Measurements from ENCODE around the gene DLGAP4.
A peak's percentile ranks its signal among the peaks of the same experiment; 100 is the strongest.

The DLGAP4 gene

DNA sequence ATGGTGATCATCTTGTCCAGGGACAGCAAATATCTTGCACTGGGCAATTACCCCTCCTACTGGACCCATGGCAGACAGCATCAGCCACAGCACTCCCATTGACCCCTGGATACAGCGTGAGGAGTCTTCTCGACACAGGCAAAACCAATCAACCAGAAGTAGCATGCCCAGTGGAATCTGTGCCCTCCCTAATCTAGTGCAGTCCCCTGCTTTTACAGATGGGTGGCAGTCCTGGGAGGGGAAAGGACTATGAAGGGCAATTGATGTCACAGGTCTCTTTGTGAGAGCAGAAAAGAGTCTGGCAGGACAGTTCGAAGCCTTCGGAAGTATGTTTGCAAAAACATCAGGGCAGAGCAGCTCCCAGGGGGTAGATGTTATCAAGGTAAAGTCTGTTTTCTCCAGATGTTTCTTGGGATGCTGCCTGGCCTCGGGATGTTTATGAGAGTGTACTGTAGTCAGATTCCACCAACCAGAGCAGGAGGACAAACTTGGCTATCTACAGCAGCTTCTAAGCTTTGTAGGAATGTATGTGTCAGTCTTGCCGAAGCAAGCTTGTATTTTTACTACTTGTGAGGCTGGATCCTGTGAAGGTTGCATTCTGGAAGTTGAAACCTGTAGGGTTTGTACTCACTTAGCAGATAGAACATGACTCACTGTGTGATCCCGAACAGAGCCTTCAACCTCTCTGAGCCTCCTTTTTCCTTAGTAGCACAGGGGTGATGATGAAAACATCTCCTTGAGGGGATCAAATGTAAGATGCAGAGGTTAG is 172.2 kb downstream of the DLGAP4 start:
- DNase-seq (ENCODE audit: low read depth): peak; percentile 88

DNA sequence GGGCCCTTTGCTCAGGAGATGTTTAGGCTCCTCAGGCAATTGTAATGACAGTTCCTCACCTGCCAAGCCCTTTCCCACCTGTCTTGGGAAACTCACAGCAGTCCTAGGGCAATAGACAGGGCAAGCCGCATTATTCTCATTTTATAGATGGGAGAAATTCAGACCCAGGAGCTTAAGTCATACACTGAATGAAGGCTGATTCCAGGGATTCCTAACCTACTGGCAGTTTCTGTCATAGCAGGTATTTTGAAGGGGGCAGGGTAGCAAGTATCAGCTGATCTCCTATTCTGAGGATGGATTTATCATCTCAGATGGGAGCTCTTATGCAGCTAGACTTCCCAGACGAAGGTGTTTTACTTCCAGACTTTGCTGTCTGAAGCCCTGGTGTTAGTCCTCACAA is 173.8 kb downstream of the DLGAP4 start:
- DNase-seq (ENCODE audit: low read depth): no peak

DNA sequence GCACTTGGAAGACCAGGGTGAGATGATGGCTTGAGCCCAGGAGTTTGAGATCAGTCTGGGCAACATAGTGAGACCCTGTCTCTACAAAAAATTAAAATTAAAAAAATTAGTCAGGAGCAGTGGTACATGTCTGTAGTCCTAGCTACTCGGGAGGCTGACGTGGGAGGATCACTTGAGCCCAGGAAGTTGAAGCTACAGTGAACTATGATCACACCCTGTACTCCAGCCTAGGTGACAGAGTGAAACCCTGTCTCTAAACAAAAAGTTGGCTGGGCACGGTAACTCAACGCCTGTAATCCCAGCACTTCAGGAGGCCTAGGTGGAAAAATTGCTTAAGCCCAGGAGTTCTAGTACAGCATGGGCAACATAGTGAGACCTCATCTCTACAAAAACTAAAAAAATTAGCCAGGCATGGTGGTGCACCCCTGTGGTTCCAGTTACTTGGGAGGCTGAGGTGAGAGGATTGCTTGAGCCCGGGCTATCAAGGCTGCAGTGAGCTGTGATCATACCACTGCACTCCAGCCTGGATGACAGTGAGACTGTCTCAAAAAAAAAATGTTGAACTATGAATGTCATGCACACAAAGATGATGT is 174.4 kb downstream of the DLGAP4 start:
- no peak for DNase-seq (ENCODE audit: low read depth)

DNA sequence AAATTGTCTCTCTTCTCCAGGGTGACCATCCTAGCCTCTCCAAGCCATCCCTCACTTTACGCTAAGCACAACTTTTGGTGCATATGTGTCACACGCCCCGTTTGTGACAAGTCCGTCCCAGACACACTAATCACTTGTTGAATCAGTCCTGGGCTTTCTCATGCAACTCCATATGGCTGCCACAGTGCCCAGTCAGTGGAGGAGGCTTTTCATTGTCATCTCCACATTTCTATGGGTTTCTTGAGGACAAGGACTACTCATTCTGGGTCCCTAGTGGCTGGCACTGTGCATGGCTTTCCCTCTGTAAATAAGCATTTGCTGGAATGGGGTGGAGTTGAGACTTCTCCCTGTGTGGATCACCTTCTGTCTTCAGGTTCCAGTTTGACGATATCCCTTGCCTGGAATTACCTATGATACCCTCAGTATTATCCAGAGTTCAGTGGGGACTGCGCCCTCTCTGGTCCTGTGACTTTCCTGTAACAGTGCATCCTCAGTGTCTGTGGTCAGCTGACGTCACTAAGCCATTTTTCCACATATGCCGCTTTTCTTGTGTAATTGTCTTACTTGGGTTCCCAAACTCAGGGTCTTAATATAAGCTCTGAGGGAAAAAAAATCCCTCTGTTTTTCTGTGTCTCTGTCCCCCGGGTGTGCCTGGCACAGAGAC is 175.4 kb downstream of the DLGAP4 start:
- no peak for DNase-seq (ENCODE audit: low read depth)

DNA sequence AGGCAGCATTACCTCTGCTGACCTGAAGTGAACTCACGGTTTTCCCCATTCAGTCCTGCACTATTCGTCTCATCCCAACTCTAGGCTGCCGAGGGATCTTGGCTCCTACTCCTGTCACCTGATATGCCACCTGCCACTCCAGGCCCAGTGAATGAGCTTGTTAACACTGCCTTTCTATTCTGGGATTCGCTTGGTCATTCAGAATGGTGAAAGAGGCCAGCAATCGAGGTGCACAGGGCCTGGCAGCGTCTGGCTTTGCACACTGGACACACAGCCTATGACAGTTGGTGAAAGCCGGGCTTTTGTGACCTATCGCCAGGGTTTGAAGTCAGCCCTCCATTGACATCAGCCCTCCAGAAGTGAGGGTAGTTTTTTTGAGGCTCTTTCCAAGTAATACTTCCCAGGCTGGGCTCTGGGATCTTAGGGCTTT is 175.9 kb downstream of the DLGAP4 start:
- DNase-seq (ENCODE audit: low read depth): no peak

DNA sequence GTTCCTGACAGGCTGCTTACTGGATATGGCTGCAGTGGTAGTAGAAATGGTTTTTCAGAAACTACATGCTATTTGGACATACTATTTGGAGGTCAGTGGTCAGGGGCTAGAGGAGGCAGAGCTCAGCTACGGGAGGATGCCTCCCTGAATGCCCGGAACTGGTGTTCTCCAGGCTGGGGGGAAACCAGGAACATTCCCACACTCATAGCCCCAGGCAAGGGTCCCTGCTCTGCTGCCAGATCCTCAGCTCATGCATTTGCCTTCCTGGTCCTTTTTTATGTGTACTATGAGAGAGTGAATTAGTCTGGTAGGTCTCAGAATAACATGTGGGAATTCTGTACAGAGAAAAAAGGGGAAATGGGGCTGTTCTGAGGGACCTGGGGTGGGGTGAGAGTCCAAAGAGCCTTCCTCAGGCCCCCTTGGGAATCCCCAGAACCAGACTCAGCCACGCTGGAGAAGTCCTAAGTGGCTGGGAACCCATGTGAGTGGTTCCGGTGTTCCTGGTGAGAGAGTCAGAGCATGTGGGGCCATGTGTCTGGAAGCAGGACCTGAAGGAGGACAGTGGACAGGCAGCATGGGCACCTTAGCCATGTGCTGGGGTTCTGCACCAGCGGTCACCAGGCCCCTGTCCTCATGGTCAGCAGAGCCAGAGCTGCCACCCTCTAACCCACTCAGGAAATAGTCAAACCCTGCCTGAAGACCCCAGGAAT is 177.2 kb downstream of the DLGAP4 start:
- DNase-seq (ENCODE audit: low read depth): no peak

DNA sequence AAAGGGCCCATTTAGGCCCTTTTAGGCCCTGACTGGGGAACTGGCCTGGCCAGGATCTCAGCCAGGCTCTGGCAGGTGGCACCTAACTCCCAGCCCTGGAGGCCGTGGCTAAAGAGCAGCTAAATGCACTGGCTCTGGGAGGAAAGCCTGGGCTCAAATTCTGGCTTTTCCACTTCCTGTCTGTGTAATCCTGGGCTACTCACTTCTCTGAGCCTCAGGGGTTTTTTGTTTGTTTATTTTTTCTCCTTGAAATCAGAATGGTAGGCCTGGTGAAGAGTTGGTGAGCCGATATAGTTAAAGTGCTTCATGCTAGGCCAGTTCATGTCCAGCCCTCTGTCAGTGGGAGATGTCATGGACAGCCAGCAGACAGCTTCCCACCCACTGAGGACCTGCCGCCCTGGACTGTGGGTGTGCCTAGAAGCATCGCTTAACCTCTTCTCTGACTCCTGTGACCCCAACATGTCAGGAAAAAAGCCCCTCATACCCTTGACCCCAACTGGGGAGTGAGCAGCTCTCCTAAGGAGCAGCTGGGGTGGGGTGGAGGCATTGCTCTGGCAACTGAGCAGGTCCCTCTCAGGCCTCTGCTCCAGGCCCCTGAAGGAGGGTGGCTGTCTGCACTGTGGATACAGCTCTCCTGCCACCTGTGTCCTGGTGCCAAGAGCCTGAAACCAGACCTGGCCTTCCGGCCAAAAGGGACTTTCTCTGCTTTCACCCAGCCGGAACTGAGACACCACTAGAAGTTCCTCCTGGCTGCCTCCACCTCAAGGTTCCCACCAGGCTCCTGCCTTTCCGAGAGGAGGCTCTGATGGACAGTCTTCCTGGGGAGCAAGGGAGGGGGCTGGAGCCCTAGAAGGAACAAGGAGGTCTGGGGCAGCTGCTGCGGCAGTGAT is 178.0 kb downstream of the DLGAP4 start:
- peak; percentile 60 for DNase-seq (ENCODE audit: low read depth)

DNA sequence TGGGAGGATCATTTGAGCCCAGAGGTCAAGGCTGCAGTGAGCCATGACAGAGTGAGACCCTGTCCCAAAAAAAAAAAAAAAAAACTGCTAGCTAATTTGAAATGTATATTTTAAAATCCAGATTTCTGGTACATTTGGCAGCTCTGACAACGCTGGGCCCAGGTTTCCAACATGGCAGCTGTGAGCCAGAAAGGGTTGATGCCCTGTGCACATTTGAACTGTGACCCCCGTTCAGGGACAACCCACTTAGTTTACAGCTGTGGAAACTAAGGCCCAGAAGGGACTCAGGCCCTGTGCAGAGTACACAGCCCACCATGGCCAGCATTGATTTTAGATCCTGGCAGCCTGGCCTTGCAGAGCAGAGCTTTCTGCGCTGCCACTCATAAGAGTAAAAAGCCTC is 179.1 kb downstream of the DLGAP4 start:
- DNase-seq (ENCODE audit: low read depth): no peak

DNA sequence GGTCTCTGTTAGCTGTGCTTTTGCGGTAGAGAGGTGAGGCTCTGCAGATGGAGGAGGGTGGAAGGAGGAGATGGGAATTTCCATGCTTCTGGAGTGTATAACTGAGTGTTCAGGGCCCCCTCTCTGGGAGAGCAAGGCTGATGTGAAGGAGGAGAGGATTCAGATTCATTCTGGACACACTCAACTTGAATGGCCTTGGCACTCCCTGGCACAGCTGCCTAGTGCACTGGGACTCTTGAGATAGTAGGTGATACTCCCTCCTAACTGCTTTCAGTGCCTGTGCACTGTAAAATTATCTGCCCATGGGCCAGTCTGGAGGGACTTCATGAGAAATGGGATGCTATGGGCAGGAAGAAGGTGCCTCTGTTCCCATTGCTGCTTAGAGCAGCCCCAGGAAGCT is 180.9 kb downstream of the DLGAP4 start:
- DNase-seq (ENCODE audit: low read depth): no peak

DNA sequence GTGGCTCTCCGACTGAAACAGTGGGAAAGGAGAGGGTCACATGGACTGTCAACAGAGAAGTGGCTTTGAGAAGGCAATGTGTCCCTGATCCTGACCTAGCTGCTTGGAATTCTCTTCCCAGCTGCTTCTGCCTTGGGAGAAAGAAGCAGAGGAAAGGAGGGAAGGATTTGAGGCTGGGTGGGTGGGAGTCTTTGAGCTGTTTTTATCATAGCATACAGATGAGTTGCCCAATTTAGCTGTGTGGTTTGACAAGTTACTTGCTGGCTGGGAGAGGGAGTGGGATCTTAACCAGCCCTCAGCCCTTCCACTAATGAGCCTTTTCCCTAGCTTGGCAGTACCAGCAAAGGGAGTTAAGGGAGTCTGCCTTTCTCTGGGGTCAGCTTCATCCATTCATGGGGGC is 184.1 kb downstream of the DLGAP4 start:
- no peak for DNase-seq (ENCODE audit: low read depth)

DNA sequence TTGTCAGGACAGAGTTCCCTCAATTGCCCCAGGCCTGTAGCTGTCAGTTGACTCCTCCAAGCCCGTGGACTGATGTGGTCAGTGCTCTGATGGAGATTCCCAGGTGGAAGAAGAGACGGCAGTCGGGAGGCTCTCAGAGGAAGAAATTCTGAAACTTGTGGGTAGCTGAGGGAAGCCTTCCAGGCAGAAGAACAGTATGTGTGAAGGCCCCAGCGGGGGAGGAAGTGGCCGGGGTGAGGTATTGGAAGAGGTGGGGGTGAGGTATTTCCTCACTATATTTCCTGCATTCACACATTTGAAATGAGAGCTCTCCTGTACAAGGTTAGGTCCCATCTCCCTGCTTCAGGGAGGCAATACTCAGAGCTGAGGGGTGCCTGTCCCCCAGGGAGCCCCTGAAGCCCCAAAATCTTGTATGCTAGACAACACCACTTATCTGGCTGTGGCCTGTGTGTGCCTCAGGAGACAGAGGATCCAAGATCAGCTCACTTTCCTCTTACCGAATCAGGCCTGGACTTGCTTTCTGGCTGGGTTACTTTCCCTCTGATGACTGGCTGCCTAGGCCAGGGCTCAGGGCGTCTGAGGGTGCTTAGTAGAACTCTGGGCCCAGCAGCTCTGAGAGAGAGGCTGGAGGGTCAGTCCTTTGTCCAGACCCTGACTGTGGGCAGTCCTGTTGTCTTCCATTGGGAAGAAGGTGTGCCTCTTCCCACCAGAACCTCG is 185.9 kb downstream of the DLGAP4 start:
- peak; percentile 61 for DNase-seq (ENCODE audit: low read depth)

DNA sequence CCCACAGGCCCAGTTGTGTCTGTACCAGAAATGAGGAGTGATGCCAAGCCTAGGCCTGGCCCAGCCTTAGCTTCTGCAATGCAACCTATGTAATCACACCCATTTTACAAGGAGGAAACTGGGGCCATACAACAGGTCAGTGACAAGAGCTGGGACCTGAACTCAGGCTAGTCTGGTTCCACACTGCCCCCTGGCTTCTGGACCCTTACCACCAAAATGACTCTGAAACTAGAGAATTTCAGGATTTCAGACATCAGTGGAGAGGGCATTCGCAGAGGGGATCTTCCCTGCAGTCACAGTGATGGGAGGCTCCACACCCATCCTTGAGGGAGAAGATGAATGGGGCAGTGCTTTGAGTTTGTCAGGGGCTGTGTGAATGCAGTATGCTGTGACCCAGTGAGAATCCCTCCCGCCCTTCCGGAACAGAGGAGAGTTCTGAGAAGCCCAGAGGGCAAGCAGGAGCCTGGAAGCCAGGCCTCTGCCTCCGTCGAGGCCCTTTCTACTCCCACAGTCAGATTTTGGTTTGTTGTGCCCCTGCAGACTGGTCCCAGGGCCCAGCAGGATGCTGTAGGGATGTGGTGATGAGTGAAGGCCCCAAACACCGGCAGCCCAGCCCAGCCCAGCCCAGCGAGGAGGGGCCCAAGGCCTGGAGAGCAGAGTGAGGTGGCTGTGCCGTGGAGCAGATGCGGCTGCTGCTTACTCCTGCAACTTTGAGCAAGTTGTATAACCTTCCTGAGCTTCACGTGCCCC is 187.1 kb downstream of the DLGAP4 start:
- no peak for DNase-seq (ENCODE audit: low read depth)

DNA sequence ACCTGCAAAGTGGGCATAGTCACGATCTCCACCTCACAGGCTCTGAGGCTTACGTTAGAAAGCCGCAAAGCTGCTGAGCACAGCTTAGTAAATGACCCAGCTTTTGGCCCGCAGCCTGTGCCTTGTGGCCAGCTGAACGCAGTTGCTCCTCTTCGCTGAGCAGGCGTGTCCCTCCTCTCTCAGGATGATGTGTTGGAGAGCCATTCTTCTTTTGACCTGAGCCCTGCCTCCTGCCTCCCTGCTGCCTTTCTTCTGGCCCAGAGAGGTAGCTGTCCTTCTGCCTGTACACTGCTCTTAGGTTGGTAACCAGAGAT is 187.6 kb downstream of the DLGAP4 start:
- DNase-seq (ENCODE audit: low read depth): peak; percentile 75

DNA sequence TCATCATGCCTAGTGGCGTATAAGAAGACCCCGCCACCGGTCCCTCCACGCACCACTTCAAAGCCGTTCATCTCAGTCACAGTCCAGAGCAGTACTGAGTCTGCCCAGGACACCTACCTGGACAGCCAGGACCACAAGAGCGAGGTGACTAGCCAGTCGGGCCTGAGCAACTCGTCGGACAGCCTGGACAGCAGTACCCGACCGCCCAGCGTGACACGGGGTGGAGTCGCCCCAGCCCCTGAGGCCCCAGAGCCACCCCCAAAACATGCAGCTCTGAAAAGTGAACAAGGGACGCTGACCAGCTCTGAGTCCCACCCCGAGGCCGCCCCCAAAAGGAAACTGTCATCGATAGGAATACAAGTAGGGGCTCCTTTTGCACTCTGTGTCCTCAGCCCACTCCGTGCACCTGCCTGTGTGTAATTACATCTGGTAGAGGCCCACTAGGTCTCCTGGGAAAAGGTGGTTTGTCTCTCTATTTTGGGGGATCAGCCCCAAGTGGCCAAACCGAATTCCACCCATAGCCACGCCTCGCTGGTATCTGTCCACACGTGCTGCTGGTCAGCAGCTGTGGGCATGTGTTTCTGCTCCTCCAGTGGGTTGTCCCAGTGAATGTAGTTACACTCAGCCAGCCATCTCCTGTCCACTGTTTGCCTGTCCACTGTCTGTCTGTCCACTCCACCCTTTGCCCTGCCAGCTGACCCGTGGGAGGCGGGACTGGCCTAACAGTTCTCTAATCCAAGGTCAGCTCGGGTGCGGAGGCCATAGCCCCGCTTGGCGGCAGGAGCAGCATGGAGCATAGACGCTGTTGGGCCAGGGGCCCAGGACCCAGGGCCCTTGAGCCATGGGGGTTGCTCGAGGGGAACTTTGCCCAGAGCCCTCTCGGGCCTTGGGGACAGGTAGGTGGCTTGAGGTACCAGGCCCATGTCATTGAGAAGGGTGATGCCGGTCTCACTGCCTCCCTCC is 190.8 kb downstream of the DLGAP4 start:
- no peak for DNase-seq (ENCODE audit: low read depth)

DNA sequence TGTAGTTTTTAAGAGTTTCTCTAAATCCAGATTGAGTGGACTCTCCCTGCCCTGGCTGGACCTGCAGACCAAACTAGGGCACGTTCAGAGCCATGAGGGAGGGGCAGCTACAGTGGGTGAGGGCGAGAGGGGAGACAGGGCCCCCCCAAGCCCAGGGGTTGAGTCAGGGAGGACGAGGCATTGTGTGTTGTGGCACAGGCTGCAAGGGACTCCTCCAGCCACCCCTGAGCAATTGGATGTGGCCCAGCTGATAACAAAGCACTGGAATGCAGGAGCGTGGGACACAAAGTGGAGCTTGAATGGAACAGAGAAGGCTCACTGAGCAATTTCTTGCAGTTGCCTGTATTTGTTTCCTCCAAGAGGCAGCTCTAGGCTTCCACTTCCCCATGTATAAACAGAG is 191.7 kb downstream of the DLGAP4 start:
- no peak for DNase-seq (ENCODE audit: low read depth)

DNA sequence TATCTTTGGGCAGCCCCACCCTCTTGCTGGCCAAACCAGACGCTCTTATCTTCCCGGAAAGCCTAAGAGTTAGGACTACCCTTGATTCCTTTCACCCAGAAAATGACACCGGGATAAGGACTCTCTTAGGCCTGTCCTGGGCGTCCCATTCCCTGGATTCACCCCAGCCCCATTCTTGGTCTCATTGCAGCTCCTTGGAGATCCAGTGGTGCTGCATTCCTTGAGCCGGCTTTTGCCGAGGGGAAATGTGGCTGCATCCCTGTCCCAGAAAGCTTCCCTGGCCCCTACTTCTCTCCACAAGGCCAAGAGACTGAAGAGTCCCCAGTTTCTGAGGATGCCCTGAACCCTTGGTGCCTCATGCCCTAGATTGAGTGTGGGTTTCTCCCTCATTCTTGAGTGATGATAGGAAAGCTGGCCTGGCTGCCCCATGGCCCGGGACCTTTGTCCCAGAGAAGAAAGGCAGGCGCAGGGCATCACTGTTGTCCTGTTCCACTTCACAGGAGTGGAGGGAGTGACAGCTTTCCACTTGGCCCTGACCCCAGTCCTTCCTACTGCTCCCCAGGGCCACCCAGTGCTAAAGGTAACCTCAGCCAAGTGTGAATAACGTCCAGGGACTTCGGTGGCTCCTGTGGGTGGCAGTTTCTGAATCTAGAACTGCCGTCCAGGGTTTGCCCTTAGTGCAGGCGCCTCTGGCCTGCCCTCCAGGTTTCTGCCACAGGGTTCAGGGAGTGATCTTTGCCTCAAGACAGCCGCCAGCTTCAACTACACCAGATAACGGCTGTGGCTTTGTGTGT is 192.4 kb downstream of the DLGAP4 start:
- DNase-seq (ENCODE audit: low read depth): no peak

DNA sequence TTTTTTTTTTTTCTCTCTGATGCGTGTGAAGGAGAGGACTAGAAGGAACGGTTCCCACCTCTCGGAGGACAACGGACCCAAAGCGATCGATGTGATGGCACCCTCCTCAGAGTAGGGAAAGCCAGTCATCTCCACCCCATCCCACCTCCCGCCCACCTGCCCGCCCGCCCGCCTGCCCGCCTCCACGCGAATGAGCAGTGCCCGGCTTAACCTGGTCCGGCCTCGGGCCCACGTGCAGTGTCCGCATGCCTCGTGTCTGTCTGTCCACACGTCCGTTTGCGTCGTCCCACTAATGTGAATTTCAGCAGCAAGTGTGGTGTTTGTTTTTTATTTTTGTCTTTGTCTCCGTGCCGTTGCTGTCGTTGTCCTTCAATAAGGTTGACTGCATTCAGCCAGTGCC is 193.1 kb downstream of the DLGAP4 start:
- DNase-seq (ENCODE audit: low read depth): no peak

DNA sequence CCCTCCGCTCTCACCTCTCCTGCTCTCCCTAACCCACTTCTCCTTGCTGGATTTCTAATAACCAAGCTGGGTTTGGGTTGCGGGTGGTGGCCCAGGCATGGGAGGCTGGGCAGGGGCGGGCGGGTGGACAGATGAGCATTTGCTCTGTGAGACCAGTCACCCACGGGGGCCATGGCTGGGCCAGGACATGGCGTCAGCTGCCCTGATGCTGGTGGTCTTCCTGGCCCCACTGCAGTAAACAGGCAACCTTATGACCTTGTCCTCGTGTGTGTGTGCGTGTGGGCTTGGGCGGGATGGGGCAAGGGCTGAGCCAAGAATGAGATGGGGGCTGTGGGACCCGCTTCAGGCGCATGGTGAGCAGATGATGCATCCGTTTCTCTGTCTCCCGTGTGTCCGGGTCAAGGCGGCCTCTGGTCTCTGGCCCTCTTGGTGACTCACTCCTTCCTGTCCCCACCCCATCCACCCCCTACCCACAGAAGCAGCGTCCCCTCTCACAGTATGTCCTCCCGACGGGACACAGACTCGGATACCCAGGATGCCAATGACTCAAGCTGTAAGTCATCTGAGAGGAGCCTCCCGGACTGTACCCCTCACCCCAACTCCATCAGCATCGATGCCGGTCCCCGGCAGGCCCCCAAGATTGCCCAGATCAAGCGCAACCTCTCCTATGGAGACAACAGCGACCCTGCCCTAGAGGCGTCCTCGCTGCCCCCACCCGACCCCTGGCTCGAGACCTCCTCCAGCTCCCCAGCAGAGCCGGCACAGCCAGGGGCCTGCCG is 193.8 kb downstream of the DLGAP4 start:
- DNase-seq (ENCODE audit: low read depth): peak; percentile 49

All from iris pigment epithelial cell (primary cell).